ENCODE measurements around the gene ATP6V0A4.

Gene ATP6V0A4

GRCh38 chr7:138666385-138666784 is 131.6 kb downstream of the ATP6V0A4 start:
- no peak overlapping the region for H3K27ac ChIP-seq (ENCODE audit: low read depth in 2 of 2, low read length in 2 of 2)
- peaks cover 2 to 4% of the 10 kb centered on the region in 2 donors for H3K4me1 ChIP-seq (ENCODE audit: control insufficient read depth in 2 of 2, insufficient read depth in 2 of 2, low read length in 2 of 2)
- no peaks in the 10 kb centered on the region for H3K9me3 ChIP-seq (ENCODE audit: control insufficient read depth in 2 of 2, low read length in 2 of 2)
- H3K36me3 ChIP-seq (ENCODE audit: control insufficient read depth in 2 of 2, insufficient read depth in 2 of 2, low read length in 2 of 2), result no peaks in the 10 kb centered on the region
- H3K27me3 ChIP-seq (ENCODE audit: control insufficient read depth in 2 of 2, insufficient read depth in 2 of 2, low read length in 2 of 2), result no peaks in the 10 kb centered on the region
- H3K4me3 ChIP-seq (ENCODE audit: low read length in 2 of 2), result no peak overlapping the region
- H3K9ac ChIP-seq (ENCODE audit: low read depth in 1 of 2, low read length in 2 of 2), result no peak overlapping the region

GRCh38 chr7:138665669-138666140 is 132.3 kb downstream of the ATP6V0A4 start:
- Histone ChIP-seq H3K4me3 (ENCODE audit: low read length in 2 of 2) (no peak overlapping the region), H3K27ac (ENCODE audit: low read depth in 2 of 2, low read length in 2 of 2) (no peak overlapping the region), H3K36me3 (ENCODE audit: control insufficient read depth in 2 of 2, insufficient read depth in 2 of 2, low read length in 2 of 2) (no peaks in the 10 kb centered on the region), H3K4me1 (ENCODE audit: control insufficient read depth in 2 of 2, insufficient read depth in 2 of 2, low read length in 2 of 2) (peaks cover 2 to 4% of the 10 kb centered on the region in 2 donors), H3K9ac (ENCODE audit: low read depth in 1 of 2, low read length in 2 of 2) (no peak overlapping the region), H3K9me3 (ENCODE audit: control insufficient read depth in 2 of 2, low read length in 2 of 2) (no peaks in the 10 kb centered on the region), H3K27me3 (ENCODE audit: control insufficient read depth in 2 of 2, insufficient read depth in 2 of 2, low read length in 2 of 2) (no peaks in the 10 kb centered on the region)

GRCh38 chr7:138665249-138665648 is 132.7 kb downstream of the ATP6V0A4 start:
- peaks cover 2 to 4% of the 10 kb centered on the region in 2 donors for H3K4me1 ChIP-seq (ENCODE audit: control insufficient read depth in 2 of 2, insufficient read depth in 2 of 2, low read length in 2 of 2)

GRCh38 chr7:138663725-138664710 is 134.0 kb downstream of the ATP6V0A4 start:
- Histone ChIP-seq H3K27me3 (ENCODE audit: control insufficient read depth in 2 of 2, insufficient read depth in 2 of 2, low read length in 2 of 2) (no peaks in the 10 kb centered on the region), H3K9ac (ENCODE audit: low read depth in 1 of 2, low read length in 2 of 2) (peak overlapping the region; percentile 47 to 48), H3K4me3 (ENCODE audit: low read length in 2 of 2) (peak overlapping the region; percentile 48 to 55), H3K4me1 (ENCODE audit: control insufficient read depth in 2 of 2, insufficient read depth in 2 of 2, low read length in 2 of 2) (peaks cover 2 to 3% of the 10 kb centered on the region in 2 donors), H3K36me3 (ENCODE audit: control insufficient read depth in 2 of 2, insufficient read depth in 2 of 2, low read length in 2 of 2) (no peaks in the 10 kb centered on the region), H3K27ac (ENCODE audit: low read depth in 2 of 2, low read length in 2 of 2) (peak overlapping the region in 1 of 2 donors; percentile 23), H3K9me3 (ENCODE audit: control insufficient read depth in 2 of 2, low read length in 2 of 2) (no peaks in the 10 kb centered on the region)

More at GRCh38 chr7:138665249-138665648, 132.7 kb downstream of the ATP6V0A4 start:
- Histone ChIP-seq H3K36me3 (ENCODE audit: control insufficient read depth in 2 of 2, insufficient read depth in 2 of 2, low read length in 2 of 2) (no peaks in the 10 kb centered on the region), H3K4me3 (ENCODE audit: low read length in 2 of 2) (no peak overlapping the region), H3K27ac (ENCODE audit: low read depth in 2 of 2, low read length in 2 of 2) (peak overlapping the region in 1 of 2 donors; percentile 16), H3K9me3 (ENCODE audit: control insufficient read depth in 2 of 2, low read length in 2 of 2) (no peaks in the 10 kb centered on the region), H3K9ac (ENCODE audit: low read depth in 1 of 2, low read length in 2 of 2) (no peak overlapping the region), H3K27me3 (ENCODE audit: control insufficient read depth in 2 of 2, insufficient read depth in 2 of 2, low read length in 2 of 2) (no peaks in the 10 kb centered on the region)

GRCh38 chr7:138662991-138663320 is 135.0 kb downstream of the ATP6V0A4 start:
- H3K4me3 ChIP-seq (ENCODE audit: low read length in 2 of 2), result no peak overlapping the region
- H3K4me1 ChIP-seq (ENCODE audit: control insufficient read depth in 2 of 2, insufficient read depth in 2 of 2, low read length in 2 of 2), result peaks cover 0 to 2% of the 10 kb centered on the region in 2 donors
- H3K27me3 ChIP-seq (ENCODE audit: control insufficient read depth in 2 of 2, insufficient read depth in 2 of 2, low read length in 2 of 2), result no peaks in the 10 kb centered on the region
- no peaks in the 10 kb centered on the region for H3K36me3 ChIP-seq (ENCODE audit: control insufficient read depth in 2 of 2, insufficient read depth in 2 of 2, low read length in 2 of 2)
- no peak overlapping the region for H3K27ac ChIP-seq (ENCODE audit: low read depth in 2 of 2, low read length in 2 of 2)
- H3K9me3 ChIP-seq (ENCODE audit: control insufficient read depth in 2 of 2, low read length in 2 of 2), result no peaks in the 10 kb centered on the region
- no peak overlapping the region for H3K9ac ChIP-seq (ENCODE audit: low read depth in 1 of 2, low read length in 2 of 2)

- no peaks in the 10 kb centered on the region for H3K27me3 ChIP-seq (ENCODE audit: control insufficient read depth in 2 of 2, insufficient read depth in 2 of 2, low read length in 2 of 2)
- H3K9me3 ChIP-seq (ENCODE audit: control insufficient read depth in 2 of 2, low read length in 2 of 2), result no peaks in the 10 kb centered on the region
- H3K27ac ChIP-seq (ENCODE audit: low read depth in 2 of 2, low read length in 2 of 2), result no peak overlapping the region
- H3K9ac ChIP-seq (ENCODE audit: low read depth in 1 of 2, low read length in 2 of 2), result no peak overlapping the region
- no peaks in the 10 kb centered on the region for H3K36me3 ChIP-seq (ENCODE audit: control insufficient read depth in 2 of 2, insufficient read depth in 2 of 2, low read length in 2 of 2)
- H3K4me1 ChIP-seq (ENCODE audit: control insufficient read depth in 2 of 2, insufficient read depth in 2 of 2, low read length in 2 of 2), result peaks cover 0 to 2% of the 10 kb centered on the region in 2 donors
- H3K4me3 ChIP-seq (ENCODE audit: low read length in 2 of 2), result no peak overlapping the region
Observed at GRCh38 chr7:138662076-138662990, 135.7 kb downstream of the ATP6V0A4 start.

- Histone ChIP-seq H3K9ac (ENCODE audit: low read depth in 1 of 2, low read length in 2 of 2) (no peak overlapping the region), H3K9me3 (ENCODE audit: control insufficient read depth in 2 of 2, low read length in 2 of 2) (no peaks in the 10 kb centered on the region), H3K4me1 (ENCODE audit: control insufficient read depth in 2 of 2, insufficient read depth in 2 of 2, low read length in 2 of 2) (peaks cover 0 to 2% of the 10 kb centered on the region in 2 donors), H3K4me3 (ENCODE audit: low read length in 2 of 2) (no peak overlapping the region), H3K36me3 (ENCODE audit: control insufficient read depth in 2 of 2, insufficient read depth in 2 of 2, low read length in 2 of 2) (no peaks in the 10 kb centered on the region), H3K27me3 (ENCODE audit: control insufficient read depth in 2 of 2, insufficient read depth in 2 of 2, low read length in 2 of 2) (no peaks in the 10 kb centered on the region), H3K27ac (ENCODE audit: low read depth in 2 of 2, low read length in 2 of 2) (no peak overlapping the region)
Observed at GRCh38 chr7:138661069-138661635, 136.8 kb downstream of the ATP6V0A4 start.

GRCh38 chr7:138658889-138659288 is 139.1 kb downstream of the ATP6V0A4 start:
- no peak overlapping the region for H3K4me3 ChIP-seq (ENCODE audit: low read length in 2 of 2)
- no peaks in the 10 kb centered on the region for H3K27me3 ChIP-seq (ENCODE audit: control insufficient read depth in 2 of 2, insufficient read depth in 2 of 2, low read length in 2 of 2)
- no peaks in the 10 kb centered on the region for H3K4me1 ChIP-seq (ENCODE audit: control insufficient read depth in 2 of 2, insufficient read depth in 2 of 2, low read length in 2 of 2)
- H3K27ac ChIP-seq (ENCODE audit: low read depth in 2 of 2, low read length in 2 of 2), result no peak overlapping the region
- no peak overlapping the region for H3K9ac ChIP-seq (ENCODE audit: low read depth in 1 of 2, low read length in 2 of 2)
- no peaks in the 10 kb centered on the region for H3K36me3 ChIP-seq (ENCODE audit: control insufficient read depth in 2 of 2, insufficient read depth in 2 of 2, low read length in 2 of 2)
- H3K9me3 ChIP-seq (ENCODE audit: control insufficient read depth in 2 of 2, low read length in 2 of 2), result no peaks in the 10 kb centered on the region

GRCh38 chr7:138657854-138658386 is 140.1 kb downstream of the ATP6V0A4 start:
- Histone ChIP-seq H3K36me3 (ENCODE audit: control insufficient read depth in 2 of 2, insufficient read depth in 2 of 2, low read length in 2 of 2) (no peaks in the 10 kb centered on the region), H3K9ac (ENCODE audit: low read depth in 1 of 2, low read length in 2 of 2) (no peak overlapping the region), H3K27ac (ENCODE audit: low read depth in 2 of 2, low read length in 2 of 2) (no peak overlapping the region), H3K9me3 (ENCODE audit: control insufficient read depth in 2 of 2, low read length in 2 of 2) (no peaks in the 10 kb centered on the region), H3K27me3 (ENCODE audit: control insufficient read depth in 2 of 2, insufficient read depth in 2 of 2, low read length in 2 of 2) (no peaks in the 10 kb centered on the region), H3K4me1 (ENCODE audit: control insufficient read depth in 2 of 2, insufficient read depth in 2 of 2, low read length in 2 of 2) (no peaks in the 10 kb centered on the region), H3K4me3 (ENCODE audit: low read length in 2 of 2) (no peak overlapping the region)

Measured in mucosa of rectum (tissue), 2 donors.